GM21526 (cell line): ENCODE results near the gene SMC6.

Experiments used
- ATAC-seq: cut with Tn5 transposase; IDR thresholded peaks from one replicate; pipeline ENCODE4 v1.9.1; 2021; ENCODE audit warnings: moderate library complexity; ENCODE audit not compliant: unreplicated experiment, low FRiP score

Gene SMC6

GRCh38 chr2:17625446-17625845, 128.2 kb downstream of the SMC6 start:
- ATAC-seq, result no peak

- no peak for ATAC-seq
Measured at GRCh38 chr2:17621781-17622180, 131.8 kb downstream of the SMC6 start.

- no peak for ATAC-seq
Measured at GRCh38 chr2:17620841-17621240, 132.8 kb downstream of the SMC6 start.

GRCh38 chr2:17620280-17620679, 133.3 kb downstream of the SMC6 start:
- no peak for ATAC-seq

GRCh38 chr2:17617955-17618354, 135.7 kb downstream of the SMC6 start:
- ATAC-seq, result no peak

- no peak for ATAC-seq
Measured at GRCh38 chr2:17617516-17617915, 136.1 kb downstream of the SMC6 start.

- no peak for ATAC-seq
Measured at GRCh38 chr2:17616405-17616804, 137.2 kb downstream of the SMC6 start.

GRCh38 chr2:17615728-17616351, 137.8 kb downstream of the SMC6 start:
- no peak for ATAC-seq

GRCh38 chr2:17615147-17615546, 138.5 kb downstream of the SMC6 start:
- ATAC-seq, result no peak

- ATAC-seq, result no peak
Measured at GRCh38 chr2:17614174-17614930, 139.3 kb downstream of the SMC6 start.
